Measurements from ENCODE around the gene ARPIN. TPM values are rescaled to one million over a fixed set of nuclear protein-coding genes. Genes with fewer than 3 reads are reported as not detected.
A peak's percentile ranks its signal among the peaks of the same experiment; 100 is the strongest.

Gene ARPIN
- total and polyA plus RNA-seq, 9 of the 15 experiments (the other 6 are each of a cell fraction or from before 2014, with no cell fraction given), result not detected

DNA sequence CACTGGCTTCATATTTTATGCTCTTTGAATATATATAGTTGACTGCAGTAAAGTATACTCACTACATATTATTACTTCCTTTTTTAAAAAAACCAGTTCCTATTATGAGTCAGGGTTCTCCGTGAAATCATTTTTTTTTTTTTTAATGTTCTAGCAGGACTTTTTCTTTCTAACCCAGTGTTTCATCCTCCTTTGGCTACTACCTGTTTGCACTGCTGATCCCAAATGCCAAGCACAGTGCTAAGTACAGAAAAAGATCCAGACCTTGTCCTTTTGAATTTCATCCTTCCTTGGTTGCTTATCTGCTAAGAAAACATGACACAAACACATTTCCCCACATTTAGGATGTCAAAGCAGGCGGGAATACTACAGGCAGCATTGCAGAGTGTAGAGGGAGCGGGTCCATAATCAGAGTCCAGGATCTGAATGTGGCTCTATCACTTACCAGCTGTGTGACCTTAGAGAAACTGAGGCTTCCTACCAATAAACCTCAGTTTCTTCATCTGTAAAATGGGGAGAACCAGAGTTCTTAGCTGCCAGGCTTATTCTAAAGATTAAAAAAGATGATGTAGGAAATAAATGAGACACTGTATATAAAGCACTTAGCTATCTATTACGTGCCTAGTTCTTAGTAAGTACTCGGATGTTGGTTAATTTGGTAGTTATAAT is 60.9 kb downstream of the ARPIN start:
- 73% methylated on average over 5 of the region's 5 CpGs for WGBS (ENCODE audit: insufficient coverage, low coverage, missing lambda C conversion rate)
- no peak overlapping the region for H3K27ac ChIP-seq (ENCODE audit: extremely low read depth, low read depth, low read length)
- H3K36me3 ChIP-seq (ENCODE audit: control insufficient read depth, insufficient read depth, low read length), result peaks cover 36% of the 10 kb centered on the region; the same call in 2 of the 3 replicates
- intact Hi-C loops (cut with micrococcal nuclease) (no loop called here), in situ Hi-C loops (cut with MboI) (no loop called here)
- no peaks in the 10 kb centered on the region for H3K27me3 ChIP-seq (ENCODE audit: control insufficient read depth in 2 of 2, insufficient read depth in 2 of 2, low read length in 2 of 2)
- no peaks in the 10 kb centered on the region for H3K9me3 ChIP-seq (replicated peaks; ENCODE audit: control insufficient read depth, insufficient read depth, low read depth, low read length)
- no peak for DNase-seq (ENCODE audit: extremely low read depth in 1 of 4, low spot score in 3 of 4)
- ChIA-PET POLR2A (interaction anchor here (1.7 kb wide), 1 partner anchor 9 kb away, joined by 5 read pairs; no protein-coding TSS in a partner anchor), CTCF (ENCODE audit: low intra/inter-chr PET ratio) (no interaction called here)
- peaks cover 0 to 8% of the 10 kb centered on the region in 2 experiments; a peak in 2 of 5 replicates for H3K4me1 ChIP-seq (replicated peaks in 1 of 2; ENCODE audit: control insufficient read depth in 2 of 2, insufficient read depth in 2 of 2, low read length in 2 of 2)
- no peak overlapping the region for H3K9ac ChIP-seq (ENCODE audit: insufficient read depth in 1 of 2, low read depth in 2 of 2, low read length in 2 of 2)
- no peak overlapping the region for H3K4me3 ChIP-seq
- no peak overlapping the region for H3K4me2 ChIP-seq (ENCODE audit: insufficient read depth, low read length)
- no peak for ATAC-seq
- no peak for FAIRE-seq
- H2AFZ ChIP-seq (ENCODE audit: low read depth, low read length), result no peak overlapping the region
- no peaks in the 10 kb centered on the region for H4K20me1 ChIP-seq (replicated peaks; ENCODE audit: control insufficient read depth, insufficient read depth, low read length)
- TSS peak; percentile 18 for BruUV-seq (replicated peaks)
- no peaks in the 10 kb centered on the region for H3K9me1 ChIP-seq (ENCODE audit: control insufficient read depth, insufficient read depth, low read length)
- no peaks in the 10 kb centered on the region for H3K79me2 ChIP-seq (ENCODE audit: control insufficient read depth, insufficient read depth, low read length)
- TF ChIP-seq RBM25 (IDR thresholded peaks at IDR 0.05; ENCODE audit: low read depth, low read length, severe bottlenecking), result peak; percentile 94
- no peak for TF ChIP-seq ZNF124 (CRISPR knock-in tag; IDR thresholded peaks at IDR 0.05)
- TF ChIP-seq ZFP36 (IDR thresholded peaks at IDR 0.05; ENCODE audit: low read depth, low read length, partially characterized antibody), result no peak
- no peak for TF ChIP-seq NELFE (IDR thresholded peaks at IDR 0.05; ENCODE audit: insufficient read depth, insufficient read length)
- TF ChIP-seq, protein P1, sequence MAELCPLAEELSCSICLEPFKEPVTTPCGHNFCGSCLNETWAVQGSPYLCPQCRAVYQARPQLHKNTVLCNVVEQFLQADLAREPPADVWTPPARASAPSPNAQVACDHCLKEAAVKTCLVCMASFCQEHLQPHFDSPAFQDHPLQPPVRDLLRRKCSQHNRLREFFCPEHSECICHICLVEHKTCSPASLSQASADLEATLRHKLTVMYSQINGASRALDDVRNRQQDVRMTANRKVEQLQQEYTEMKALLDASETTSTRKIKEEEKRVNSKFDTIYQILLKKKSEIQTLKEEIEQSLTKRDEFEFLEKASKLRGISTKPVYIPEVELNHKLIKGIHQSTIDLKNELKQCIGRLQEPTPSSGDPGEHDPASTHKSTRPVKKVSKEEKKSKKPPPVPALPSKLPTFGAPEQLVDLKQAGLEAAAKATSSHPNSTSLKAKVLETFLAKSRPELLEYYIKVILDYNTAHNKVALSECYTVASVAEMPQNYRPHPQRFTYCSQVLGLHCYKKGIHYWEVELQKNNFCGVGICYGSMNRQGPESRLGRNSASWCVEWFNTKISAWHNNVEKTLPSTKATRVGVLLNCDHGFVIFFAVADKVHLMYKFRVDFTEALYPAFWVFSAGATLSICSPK (IDR thresholded peaks at IDR 0.05; ENCODE audit: borderline replicate concordance), result no peak
- TF ChIP-seq, protein P2, sequence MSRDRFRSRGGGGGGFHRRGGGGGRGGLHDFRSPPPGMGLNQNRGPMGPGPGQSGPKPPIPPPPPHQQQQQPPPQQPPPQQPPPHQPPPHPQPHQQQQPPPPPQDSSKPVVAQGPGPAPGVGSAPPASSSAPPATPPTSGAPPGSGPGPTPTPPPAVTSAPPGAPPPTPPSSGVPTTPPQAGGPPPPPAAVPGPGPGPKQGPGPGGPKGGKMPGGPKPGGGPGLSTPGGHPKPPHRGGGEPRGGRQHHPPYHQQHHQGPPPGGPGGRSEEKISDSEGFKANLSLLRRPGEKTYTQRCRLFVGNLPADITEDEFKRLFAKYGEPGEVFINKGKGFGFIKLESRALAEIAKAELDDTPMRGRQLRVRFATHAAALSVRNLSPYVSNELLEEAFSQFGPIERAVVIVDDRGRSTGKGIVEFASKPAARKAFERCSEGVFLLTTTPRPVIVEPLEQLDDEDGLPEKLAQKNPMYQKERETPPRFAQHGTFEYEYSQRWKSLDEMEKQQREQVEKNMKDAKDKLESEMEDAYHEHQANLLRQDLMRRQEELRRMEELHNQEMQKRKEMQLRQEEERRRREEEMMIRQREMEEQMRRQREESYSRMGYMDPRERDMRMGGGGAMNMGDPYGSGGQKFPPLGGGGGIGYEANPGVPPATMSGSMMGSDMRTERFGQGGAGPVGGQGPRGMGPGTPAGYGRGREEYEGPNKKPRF (IDR thresholded peaks at IDR 0.05; ENCODE audit: low read depth, low read length), result no peak
- TF ChIP-seq MEF2D (tag; conservative IDR thresholded peaks at IDR 0.05; ENCODE audit: low read depth), result no peak
- TF ChIP-seq NR3C1 (CRISPR knock-in tag; IDR thresholded peaks at IDR 0.05), result no peak
- no peak for TF ChIP-seq TBL1XR1 (IDR thresholded peaks at IDR 0.05; ENCODE audit: low read length in 2 of 2)
- TF ChIP-seq SMAD1 (IDR thresholded peaks at IDR 0.05; ENCODE audit: low read depth, low read length, partially characterized antibody), result no peak
- TF ChIP-seq ESRRB (CRISPR knock-in tag; IDR thresholded peaks at IDR 0.05; ENCODE audit: borderline replicate concordance), result no peak
- no peak for TF ChIP-seq NFE2 (IDR thresholded peaks at IDR 0.05; ENCODE audit: low read depth)
- TF ChIP-seq HNRNPH1 (optimal IDR thresholded peaks at IDR 0.05; ENCODE audit: low read depth, low read length), result no peak
- no peak for TF ChIP-seq GATAD2A (IDR thresholded peaks at IDR 0.05)
- peak in 1 of 2 experiments; percentile 57; a peak in 1 of 4 replicates for TF ChIP-seq KDM1A (IDR thresholded peaks at IDR 0.05)
- no peak for TF ChIP-seq ZNF197 (CRISPR knock-in tag; IDR thresholded peaks at IDR 0.05; ENCODE audit: low read depth)
- peak; percentile 83 for TF ChIP-seq ADNP (tag; IDR thresholded peaks at IDR 0.05)
- no peak for TF ChIP-seq TEAD4 (IDR thresholded peaks at IDR 0.05; ENCODE audit: low read length)
- TF ChIP-seq TEAD4 (CRISPR knock-in tag; IDR thresholded peaks at IDR 0.05; ENCODE audit: borderline replicate concordance), result no peak
- TF ChIP-seq, protein P3, sequence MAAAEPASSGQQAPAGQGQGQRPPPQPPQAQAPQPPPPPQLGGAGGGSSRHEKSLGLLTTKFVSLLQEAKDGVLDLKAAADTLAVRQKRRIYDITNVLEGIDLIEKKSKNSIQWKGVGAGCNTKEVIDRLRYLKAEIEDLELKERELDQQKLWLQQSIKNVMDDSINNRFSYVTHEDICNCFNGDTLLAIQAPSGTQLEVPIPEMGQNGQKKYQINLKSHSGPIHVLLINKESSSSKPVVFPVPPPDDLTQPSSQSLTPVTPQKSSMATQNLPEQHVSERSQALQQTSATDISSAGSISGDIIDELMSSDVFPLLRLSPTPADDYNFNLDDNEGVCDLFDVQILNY (CRISPR knock-in tag; IDR thresholded peaks at IDR 0.05), result no peak
